GM19467 (cell line): Measurements from ENCODE around the gene PROC.
"Not testable (repeated sequence)": the region's sequence is repeated elsewhere in the genome, so short reads cannot be mapped to it uniquely, and the experiment has no call there.

Experiments
- ATAC-seq: cut with Tn5 transposase; IDR thresholded peaks from one replicate; pipeline ENCODE4 v1.9.1; 2021; ENCODE audit warnings: mild to moderate bottlenecking, moderate library complexity; ENCODE audit not compliant: unreplicated experiment

The PROC gene

DNA sequence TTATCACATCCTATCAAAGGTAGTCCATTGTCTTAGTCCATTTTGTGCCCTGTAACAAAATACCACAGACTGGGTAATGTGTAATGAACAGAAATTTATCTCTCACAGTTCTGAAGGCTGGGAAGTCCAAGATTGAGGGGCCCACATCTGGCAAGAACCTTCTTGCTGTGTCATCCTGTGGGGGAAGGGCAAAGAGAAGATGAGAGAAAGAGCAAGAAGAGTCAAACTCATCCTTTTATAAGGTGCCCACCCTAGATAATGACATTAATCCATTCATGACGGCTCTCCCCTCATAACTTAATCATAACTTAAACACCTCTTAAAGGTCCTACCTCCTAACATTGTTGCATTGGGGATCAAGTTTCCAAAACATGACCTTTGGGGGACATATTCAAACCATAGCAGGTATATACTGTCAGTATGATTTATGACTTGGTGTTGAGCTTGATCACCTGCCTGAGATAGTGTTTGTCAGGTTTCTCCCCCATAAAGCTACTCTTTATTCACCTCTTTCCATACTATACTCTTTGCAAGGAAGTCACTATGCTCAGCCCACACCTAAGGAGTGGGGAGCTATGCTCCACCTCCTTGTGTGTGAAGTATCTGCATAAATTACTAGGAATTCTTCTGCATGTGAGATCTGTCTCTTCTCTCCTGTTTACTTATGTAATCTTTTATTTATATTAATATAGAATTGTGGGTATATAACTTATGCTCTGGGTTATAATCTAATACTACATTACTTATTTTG, 25.2 kb upstream of the PROC start:
- no peak for ATAC-seq

DNA sequence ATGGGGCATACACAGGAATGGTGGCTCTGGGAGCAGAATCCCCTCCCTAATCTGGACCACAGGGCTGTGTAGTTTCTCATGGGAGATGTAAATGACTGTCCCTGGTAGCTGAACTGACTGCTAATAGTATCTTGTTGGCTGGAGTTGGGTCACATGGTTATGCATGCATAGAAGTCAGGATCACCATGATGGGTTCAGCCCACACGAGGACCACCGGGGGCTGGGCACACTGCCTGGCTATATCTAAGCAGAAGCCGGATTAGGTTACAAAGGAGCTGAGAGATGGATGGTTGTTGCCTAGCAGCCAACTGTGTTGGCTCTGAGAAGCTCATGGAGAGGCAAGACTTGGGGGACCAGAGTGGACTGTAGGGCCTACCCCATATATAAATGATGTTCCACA, 23.7 kb upstream of the PROC start:
- ATAC-seq: no peak

DNA sequence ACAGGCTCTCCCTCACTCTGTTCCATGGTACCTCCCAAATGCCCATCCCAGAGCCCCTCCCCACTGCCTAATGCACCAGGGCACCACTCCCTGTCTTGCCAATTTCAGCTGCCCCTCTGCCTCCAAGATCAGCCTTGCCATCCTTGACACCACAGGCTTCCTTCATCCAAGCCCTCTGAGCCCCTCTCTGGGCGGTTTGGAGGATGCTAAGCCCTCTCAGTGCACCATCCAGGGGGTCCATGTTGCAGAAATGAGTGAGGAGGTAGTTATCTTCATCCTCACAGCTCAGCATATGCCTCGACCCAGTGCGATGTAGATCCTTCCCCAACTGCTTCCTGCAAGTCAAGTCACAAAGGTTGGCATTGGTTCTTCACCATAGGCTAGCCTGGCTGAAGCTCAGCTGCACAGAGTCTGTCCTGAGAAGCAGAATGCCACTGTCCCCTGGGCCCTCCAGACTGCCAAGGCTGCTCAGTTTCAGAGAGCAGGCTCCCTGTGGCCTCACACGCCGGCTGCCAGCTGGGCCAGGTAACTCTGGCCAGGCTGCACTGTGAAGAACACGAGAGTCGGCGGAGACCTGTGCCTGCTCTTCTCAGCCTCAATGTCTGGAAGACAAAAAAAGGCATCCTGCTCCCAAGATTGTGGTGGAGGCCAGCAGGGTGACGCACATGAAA, 20.5 kb upstream of the PROC start:
- ATAC-seq: no peak

DNA sequence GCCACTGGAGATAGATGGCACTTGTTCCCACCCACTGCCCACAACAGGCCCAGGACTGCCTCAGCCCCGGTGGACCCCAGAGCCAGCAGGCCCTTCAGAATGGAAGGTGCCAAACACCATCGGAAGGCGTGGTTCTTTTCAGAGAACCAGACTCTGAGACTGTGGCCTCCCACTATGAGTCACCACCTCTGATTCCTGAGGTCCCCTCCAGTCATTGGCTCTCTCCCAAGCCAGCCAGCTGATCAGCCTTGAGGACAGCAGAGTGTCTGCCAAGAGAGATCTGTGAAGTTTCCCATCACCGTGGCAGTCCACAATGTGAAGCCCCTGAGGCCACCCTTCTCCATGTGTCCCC, 20.0 kb upstream of the PROC start:
- ATAC-seq: no peak

DNA sequence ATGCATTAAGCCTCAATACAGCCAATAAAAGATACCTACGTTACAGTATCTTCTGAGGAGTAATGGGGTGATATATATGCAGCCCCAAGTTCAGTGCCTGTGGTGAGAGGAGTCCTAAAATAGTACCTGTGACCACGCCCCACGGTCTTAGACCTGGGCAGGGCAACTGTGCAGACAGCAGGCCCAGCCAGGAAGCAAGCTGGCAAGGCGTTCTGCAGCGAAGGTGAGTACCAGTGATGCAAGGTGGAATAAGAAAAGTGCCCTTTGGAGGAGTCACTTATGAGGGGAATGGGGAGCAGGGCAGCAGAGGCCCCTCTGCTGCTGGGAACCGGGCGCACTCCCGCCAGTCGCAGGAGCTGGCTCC, 17.7 kb upstream of the PROC start:
- no peak for ATAC-seq

DNA sequence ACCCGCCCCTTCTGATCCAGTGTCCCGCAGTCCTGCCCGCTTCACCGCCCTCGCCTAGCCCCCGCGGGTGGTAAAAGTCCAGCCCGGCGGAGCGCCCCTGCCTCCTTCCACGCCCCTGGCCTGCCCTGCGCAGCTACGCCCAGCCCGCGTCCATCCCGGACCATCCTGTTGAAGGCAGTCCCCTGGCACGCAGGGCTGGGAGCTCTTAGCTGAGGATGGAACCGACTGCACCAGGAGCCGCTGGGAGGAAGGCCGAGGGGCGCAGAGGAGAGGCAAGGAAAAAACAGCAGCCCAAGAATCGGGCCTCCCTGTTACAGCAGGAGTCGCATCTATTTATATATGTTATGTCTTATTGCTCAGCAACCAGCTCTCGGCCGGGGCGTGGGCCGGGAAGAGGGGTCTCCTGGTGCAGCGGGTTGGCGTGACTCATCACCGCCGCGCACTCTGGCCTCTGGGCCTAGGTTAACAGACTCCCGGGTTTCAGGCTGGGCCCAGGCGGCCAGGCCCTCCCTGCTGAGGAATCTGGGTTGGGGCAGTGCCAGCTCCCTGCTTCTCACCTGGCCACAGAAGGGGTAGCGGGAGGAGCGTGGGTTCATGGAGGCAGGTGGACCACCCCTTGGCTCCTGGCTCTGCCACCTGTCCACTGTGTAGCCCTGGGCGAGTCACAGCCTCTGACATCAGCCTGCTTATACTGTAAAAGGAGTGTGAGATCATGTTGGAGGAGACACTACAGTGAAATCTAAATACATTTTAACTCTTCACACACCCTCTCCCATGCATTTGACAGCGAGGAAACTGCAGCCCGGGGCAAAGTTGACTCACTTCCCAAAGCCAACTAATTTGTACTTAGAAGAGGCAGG, 17.1 kb upstream of the PROC start:
- ATAC-seq: no peak

DNA sequence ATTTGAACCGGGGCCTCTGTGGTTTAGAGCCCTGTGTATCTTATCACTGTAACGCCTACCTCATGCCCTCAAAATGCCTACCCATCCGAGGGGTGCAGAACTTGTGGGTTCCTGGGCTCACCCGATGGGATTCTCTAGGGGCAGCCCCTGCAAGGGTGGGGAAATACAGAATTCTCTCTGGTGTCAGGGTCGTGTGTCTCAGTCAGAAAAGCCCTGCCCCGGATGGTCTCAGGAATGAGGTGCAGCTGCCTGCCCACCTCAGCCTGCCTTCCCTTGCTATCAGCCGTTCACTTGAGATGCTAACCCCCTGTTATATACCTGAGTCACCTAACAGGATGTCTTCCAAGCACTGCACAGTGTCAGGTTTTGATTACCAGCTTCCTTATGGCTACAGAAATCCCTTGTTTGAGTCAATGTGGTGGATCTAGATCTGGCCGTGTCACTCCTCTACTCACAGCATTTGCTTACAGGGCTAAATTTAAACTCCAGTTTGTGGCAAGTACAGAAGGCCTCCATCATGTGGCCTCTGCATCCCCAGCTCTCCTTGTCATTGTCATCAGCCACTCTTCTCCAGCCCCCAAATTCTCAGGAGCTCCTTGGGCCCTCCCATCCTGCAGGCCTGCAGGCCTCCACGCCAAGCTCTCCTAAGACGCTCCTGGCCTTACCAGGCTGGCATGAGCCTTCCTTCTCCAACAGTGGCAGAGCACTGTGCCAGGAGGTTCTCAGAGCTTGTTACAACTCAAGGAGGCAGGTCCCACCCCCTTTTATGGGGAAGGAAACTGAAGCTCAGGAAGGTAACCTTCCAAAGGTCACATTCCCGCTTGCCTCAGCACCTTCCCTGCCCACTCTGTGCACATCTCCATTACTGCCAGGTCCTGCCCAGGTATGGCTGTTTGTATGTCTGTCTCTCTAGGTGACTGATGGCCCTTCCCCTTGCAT, 16.2 kb upstream of the PROC start:
- ATAC-seq: no peak

DNA sequence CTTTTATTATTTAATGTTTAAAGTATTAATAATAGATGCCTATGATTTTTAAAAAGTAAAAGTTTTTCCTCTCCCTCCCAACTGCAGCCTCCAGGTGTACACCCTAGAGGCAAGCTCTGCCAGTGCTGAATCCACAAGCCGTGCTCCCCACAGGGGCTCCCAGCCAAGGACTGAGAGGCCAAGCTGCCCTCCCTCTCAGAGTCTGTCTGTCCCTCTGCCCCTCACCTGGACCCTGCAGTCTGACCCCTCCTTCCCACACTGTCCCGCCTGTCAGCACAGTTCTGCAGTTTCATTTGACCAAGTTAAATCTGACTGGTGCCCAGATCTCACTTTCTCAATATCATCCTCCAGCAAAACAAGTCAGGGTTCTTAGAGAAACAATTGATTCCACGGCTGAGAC, 14.8 kb upstream of the PROC start:
- no peak for ATAC-seq

DNA sequence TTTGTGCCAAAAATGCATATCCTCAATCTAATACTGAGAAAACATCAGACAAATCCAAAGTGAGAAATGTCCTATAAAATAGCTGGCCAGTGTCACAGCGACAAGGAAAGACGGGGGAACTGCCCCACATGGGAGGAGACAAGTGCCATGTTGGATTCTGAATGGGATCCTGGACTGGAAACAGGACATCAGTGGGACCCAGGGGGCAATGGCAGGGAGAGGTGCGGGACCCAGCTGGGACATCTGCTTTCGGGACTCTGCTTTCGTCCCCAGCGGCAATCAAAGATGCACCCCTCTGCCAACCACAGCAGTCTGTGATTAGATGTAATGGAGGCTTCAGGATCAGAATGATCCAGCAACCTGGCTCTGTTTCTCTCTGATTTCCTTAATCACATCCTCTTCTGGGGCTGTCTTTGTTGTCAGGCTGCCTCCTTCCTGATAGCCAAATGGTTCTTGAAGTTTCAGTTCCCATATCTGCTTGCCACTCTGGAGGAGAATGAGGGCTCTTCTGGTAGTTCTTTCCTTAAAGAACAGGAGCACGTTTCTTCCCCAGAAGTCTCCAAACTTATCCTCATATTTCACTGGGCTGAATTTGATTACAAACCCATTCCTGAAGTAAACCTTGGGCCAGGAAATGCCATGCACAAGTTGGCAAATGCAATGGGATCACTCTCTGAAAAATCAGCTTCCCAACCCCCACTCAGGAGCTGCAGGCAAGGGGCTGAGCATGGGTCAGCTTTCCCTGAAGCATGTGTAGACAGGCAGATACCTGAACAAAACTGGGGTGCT, 13.6 kb upstream of the PROC start:
- no peak for ATAC-seq

DNA sequence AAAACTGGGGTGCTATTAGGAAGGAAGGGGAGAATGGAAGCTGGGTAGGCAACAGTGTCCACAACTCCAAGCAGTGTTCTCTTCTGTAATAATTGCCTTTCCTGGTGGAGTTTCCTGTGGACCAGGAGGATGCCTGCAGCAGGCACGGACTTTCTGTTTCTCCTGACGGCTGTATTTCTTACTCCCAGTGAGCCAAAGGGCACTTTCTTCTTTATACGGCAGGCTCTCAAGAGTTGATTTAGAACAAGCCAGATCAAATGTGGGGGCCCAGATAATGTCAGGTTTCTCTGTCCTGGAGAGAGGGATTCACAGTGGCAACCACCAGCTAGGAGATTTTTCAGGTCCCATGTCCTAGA, 13.0 kb upstream of the PROC start:
- ATAC-seq: no peak

DNA sequence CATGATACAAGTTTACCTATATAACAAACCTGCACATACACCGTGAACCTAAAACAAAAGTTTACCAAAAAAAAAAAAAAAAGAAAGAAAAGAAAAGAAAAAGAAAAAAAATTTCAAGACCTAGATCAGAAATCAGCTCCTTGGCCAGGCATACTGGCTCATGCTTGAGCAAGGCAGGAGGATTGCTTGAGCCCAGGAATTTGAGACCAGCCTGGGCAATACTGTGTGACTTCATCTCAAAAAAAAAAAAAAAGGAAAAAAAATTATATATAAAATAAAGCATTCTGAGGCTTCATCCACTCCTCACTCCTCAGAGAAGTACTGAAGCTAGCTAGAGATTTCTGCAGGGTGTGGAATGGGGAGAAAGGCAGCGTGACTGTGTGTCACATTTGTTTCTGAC, 11.8 kb upstream of the PROC start:
- no peak for ATAC-seq

DNA sequence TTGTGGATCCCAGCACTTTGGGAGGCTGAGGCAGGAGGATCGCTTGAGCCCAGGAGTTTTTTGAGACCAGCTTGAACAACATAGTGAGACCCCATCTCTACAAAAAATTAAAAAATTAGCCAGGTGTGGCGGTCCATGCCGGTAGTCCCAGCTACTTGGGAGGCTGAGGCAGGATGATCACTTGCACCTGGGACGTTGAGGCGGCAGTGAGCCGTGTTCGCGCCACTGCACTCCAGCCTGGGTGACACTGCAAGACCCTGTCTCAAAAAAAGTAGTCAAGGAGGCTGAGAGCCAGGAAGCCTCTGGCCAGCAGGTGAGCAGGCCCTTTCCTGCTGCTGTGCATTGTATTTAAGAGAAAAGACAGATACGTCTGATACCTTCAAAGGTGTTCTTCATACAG, 11.1 kb upstream of the PROC start:
- ATAC-seq: no peak

DNA sequence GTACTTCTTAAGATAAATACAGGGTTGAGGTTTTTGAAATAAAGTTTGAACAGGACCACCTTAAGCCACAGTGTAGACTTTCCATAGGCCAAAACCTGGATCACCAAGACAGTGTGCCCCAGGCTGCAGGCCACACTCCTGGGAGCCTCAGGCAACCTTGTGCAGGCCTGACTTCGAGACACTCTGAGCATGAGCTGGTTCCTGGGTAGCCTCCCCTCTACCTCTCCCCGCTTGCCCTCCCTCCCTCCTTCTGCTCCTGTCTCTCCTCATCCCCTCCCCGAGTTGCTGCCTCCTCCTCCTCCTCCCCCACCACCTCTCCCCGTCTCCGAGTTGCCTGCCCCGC, 10.6 kb upstream of the PROC start:
- no peak for ATAC-seq

DNA sequence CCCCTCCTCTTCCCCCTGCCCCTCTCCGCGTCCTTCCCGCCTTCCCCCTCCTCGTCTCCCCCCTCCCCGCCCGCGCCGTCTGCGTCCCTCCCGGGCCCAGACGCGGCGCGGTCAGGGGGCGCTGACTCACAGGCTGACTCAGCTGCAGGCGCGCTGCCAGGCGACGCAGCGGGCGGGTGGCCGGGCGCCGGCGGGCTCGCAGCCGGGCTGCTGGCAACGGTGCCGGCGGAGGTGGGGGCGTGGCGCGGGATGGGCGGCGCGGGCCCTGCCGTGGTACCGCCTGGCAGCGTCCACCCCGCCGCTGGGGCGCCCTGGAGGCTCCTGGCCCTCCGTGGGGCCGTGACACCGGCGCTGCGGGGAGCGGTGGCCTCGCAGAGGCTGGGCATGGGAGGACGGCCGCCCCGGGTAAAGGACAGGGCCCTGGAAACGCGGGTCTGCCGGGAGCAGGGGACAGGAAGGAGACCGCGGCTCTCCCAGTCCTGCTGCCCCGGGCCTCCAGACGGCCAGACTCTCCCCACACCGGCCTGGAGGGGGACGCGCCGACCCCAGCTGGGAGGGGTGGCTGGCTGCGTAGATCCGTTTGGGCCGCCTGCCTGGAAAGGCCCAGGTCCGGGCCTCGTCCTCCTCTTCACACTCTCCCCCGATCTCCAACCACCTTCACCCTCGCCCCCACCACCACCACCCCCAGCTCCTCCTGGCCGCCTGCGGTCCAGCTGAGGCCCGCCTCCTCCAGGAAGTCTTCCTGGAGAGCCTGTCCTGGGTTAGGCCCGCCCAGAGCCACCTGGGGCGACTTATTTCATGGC, 10.0 kb upstream of the PROC start:
- ATAC-seq: peak; percentile 51

DNA sequence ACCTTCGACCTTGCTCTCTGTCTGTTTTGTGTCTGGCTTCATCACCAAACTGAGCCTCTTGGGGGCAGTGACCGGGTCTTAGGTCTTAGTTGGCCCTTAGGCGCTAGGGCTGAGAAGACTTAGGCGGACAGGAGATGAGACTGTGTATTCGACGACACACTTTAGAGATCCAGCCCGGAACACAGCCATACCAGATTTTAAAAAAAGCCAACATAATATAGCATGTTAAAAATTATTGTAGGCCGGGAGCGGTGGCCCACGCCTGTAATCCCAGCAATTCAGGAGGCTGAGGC, 9.5 kb upstream of the PROC start:
- no peak for ATAC-seq

DNA sequence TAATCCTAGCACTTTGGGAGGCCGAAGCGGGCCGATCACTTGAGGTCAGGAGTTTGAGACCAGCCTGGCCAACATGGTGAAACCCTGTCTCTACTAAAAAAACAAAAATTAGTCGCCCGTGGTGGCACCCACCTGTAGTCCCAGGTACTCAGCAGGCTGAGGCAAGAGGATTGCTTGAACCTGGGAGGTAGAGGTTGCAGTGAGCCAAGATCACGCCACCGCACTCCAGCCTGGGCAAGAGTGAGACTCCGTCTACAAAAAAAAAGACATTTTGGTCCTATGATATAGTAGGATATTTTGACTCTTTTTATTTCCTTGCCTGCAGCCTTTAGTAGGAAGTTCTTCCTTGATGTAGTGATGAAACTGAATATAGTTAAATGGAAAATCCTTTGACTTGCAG, 8.5 kb upstream of the PROC start:
- ATAC-seq: not testable (repeated sequence)

DNA sequence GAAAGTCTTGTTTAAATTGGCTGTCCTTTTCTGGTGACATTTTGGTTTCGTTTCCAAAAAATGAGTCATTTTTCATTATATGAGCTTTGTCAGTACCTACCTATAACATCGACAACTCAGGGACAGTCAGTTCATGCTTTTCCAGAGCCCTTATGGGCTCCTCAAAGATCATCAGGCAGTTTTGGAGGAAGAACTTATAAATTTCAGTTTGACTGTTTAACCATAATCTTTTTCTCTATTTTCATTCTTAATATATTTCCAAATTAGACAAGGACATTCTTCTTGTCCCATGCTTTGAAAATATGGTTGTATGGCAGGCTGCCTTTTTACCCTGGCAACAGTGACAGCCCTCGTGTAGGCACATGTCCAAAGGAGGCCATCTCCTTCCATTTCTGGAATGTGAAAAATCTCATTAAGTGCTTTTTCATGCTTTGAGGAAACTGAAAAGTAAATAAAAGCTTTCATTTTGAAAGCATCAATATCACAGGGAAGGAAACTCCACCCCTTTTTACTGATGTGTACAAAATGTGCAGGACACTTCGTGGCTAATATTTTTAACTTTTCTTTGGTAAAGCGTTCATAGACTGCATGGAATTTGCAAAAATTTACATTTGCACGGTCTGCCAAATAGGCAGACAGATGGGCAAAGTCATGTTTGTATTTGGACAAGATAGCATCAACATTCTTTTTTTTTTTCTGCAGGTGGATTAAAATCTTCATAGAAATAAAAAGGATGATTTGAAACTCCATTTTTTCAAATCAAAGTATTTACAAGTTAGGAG, 7.2 kb upstream of the PROC start:
- ATAC-seq: no peak

DNA sequence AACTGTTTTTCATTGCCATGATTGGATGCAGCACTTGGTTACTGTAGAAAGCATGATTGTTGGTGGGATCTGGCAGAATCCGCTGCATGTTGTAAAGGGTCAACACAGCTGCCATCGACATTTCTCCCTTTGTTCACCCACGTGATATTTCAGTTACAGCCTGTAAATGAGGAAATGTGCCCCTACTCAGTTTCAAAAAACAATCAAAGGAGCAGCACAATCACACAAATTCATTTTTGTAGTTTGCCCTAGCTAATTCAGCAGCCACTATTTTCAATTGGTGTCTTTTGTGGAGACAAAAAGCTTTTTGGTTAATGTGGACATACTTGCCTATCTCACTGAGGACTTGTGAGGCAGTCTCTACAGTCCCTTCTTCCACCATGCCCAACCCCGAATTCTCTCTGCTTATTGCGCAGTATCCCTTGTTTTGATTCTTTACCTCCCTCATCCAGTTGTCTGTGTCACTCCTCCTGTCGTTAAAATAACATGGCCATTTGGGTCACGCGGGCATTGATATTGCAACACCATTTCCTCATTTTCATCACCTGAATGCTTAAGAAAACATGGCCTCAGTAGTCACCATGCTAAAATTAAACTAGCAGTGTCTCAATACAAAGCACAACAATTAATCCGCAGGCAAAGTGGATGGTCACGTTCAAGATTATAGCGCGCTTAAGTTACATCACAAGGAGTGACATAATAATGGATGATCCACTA, 6.4 kb upstream of the PROC start:
- no peak for ATAC-seq
